ENCODE data around the gene TBC1D5.

DNA sequence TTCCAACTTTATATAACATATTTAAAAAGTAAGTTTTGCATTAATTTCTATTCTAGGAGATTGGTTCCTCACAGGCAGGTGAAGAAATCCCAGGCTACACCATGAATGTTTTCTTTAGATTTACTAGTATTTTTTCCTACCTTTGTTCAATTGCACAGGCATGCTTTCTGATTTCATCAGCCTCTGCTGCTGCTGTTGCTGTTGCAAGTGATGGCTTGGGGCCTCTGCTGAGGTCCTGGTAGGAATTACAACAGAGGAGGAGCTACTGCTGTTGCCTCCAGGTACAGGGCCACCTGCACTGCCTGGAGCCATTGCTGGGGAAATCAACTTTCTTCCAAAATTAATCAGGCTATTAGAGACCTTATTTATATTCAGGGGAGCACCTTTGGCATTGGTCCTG, 504.4 kb downstream of the TBC1D5 start:
- no peak for TF ChIP-seq POLR2A (IDR thresholded peaks at IDR 0.05; ENCODE audit: low read depth, low read length)
- TF ChIP-seq POLR2AphosphoS5 (IDR thresholded peaks at IDR 0.05; ENCODE audit: low read depth, low read length), result no peak
- no peak for TF ChIP-seq TAF1 (IDR thresholded peaks at IDR 0.05; ENCODE audit: low read depth, low read length)
- no peak for TF ChIP-seq SPI1 (IDR thresholded peaks at IDR 0.05; ENCODE audit: low read depth, low read length)
- no peak for TF ChIP-seq PAX5 (IDR thresholded peaks at IDR 0.05; ENCODE audit: insufficient read depth, low read length, severe bottlenecking)
